Activated CD8-positive, alpha-beta memory T cell treated with anti-CD3 and anti-CD28 coated beads, Interleukin-2, amount 50 U/mL, for 24 hours (primary cell): ENCODE data around the gene UNC45A.
"Not testable (repeated sequence)": the region's sequence is repeated elsewhere in the genome, so short reads cannot be mapped to it uniquely, and the experiment has no call there.

Source experiments
- DNase-seq: peaks from one replicate; pipeline ENCODE4 v3.0.0-alpha.2; 2020; ENCODE audit errors: extremely low read depth

The UNC45A gene

DNA sequence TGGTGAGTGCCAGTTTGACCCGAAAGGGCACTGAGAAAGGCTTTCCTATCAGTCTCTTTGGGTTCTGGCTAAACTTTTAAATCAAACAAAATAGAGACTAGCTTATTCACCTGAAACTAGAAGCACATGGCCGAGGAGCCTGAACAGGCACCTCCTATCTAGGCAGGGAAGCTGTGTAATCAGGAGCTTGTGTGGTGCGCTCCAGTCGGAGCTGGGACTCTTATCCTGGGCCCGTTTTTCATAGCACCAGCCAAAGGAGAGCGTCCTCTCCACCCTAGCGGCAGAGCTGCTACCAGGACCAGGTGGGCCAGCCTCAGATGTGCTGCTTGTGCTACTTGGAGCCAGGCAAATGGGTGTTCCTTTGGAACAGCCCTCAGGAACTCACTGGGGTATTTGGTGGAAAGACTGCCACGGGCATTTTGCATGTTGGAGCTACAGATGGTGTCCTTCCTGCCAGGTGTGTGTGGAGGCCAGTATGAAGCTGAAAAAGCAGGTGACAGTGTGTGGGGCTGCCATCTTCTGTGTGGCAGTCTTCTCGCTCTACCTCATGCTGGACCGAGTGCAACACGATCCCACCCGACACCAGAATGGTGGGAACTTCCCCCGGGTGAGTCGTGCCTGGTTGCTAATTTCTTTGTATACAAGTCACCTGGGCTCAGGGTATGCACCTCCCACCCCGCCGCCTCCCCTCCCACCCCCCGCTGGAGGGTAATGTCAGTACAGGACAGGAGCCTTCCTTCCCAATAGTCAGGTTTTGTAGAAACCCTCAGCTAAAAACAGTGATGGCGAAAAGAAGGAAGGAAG lies 31.1 kb upstream of the UNC45A start:
- no peak for DNase-seq

- DNase-seq = no peak
Measured at GRCh38 chr15:90904746-90905145, 30.3 kb upstream of the UNC45A start.

DNA sequence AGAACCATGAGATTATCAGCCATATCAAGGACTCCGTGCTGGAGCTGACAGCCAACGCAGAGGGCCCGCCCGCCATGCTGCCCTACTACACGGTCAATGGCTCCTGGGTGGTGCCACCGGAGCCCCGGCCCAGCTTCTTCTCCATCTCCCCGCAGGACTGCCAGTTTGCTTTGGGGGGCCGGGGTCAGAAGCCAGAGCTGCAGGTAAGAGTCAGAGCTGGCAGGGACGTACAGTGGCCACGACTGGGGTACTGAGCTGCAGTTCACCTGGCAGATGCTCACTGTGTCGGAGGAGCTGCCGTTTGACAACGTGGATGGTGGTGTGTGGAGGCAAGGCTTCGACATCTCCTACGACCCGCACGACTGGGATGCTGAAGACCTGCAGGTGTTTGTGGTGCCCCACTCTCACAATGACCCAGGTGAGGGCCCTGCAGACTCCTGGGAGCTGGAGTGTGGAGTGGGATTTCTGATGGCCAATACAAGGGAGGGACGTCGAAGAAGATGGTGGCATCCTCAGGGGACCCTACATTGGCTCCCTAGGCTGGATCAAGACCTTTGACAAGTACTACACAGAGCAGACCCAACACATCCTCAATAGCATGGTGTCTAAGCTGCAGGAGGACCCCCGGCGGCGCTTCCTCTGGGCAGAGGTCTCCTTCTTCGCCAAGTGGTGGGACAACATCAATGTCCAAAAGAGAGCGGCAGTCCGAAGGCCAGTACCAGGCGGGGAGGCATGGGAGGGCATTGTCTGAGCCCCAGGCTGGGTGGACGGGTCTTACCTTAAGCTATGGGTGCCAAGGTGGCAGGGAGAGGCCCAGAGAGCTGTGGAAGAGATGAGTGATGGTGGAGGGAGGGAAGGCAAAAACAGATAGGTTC lies 29.5 kb upstream of the UNC45A start:
- DNase-seq = no peak

GRCh38 chr15:90906181-90906849 lies 28.8 kb upstream of the UNC45A start:
- no peak for DNase-seq

GRCh38 chr15:90907051-90907660 lies 27.9 kb upstream of the UNC45A start:
- DNase-seq = no peak

DNA sequence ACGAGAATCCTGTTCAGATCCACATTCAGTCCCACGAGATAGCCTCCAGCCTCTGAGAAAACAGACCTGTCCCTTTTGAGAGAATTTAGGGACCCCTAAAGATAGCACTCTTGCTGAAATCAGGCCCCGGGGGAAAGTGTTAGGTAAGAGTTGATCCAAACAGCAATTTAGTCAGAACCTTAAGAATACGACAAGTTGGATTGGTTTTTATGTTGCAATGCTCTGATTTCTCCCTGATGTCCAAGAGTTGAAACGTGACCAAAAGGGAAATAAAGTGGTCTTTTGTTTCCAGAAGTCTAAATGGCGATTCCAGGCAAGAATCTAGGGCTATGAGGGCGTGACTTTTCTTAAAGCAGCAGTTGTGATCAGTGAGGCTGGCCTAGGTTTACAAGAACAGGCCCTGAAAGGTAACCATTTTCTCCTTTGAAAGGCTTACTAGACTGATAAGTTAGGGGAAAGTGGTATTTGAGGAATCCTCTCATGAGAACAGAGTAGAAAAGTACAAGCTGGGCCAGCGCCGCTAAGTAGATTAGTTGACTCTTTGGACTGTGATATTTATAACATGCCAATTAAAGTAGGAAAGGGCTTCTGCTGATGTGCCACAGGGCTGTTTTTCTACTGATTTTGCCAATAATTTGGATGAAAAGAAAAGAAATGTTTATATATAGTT lies 27.1 kb upstream of the UNC45A start:
- no peak for DNase-seq

DNA sequence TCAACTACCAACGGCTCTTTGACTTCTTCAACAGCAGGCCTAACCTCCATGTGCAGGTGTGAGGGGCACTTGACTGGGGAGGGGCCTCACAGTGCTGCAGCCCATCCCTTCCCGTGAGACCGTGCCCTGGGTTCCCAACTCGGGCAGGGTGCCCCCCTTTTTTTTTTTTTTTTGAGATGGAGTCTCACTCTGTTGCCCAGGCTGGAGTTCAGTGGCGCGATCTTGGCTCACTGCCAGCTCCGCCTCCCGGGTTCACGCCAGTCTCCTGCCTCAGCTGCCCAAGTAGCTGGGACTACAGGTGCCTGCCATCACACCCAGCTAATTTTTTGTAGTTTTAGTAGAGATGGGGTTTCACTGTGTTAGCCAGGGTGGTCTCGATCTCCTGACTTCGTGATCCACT lies 25.6 kb upstream of the UNC45A start:
- DNase-seq = not testable (repeated sequence)

DNA sequence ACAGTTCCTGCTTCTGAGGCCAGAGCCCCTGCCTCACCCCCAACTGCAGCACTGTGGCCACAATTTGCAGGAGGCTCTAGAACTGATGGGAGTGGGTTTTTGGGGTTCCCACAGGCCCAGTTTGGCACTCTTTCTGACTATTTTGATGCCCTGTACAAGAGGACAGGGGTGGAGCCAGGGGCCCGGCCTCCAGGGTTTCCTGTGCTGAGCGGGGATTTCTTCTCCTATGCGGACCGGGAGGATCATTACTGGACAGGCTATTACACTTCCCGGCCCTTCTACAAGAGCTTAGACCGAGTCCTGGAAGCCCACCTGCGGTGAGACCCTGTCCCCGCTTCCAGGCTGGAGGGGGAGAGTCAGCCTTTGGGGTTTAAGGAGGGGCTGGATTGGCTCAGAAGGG lies 25.1 kb upstream of the UNC45A start:
- no peak for DNase-seq

DNA sequence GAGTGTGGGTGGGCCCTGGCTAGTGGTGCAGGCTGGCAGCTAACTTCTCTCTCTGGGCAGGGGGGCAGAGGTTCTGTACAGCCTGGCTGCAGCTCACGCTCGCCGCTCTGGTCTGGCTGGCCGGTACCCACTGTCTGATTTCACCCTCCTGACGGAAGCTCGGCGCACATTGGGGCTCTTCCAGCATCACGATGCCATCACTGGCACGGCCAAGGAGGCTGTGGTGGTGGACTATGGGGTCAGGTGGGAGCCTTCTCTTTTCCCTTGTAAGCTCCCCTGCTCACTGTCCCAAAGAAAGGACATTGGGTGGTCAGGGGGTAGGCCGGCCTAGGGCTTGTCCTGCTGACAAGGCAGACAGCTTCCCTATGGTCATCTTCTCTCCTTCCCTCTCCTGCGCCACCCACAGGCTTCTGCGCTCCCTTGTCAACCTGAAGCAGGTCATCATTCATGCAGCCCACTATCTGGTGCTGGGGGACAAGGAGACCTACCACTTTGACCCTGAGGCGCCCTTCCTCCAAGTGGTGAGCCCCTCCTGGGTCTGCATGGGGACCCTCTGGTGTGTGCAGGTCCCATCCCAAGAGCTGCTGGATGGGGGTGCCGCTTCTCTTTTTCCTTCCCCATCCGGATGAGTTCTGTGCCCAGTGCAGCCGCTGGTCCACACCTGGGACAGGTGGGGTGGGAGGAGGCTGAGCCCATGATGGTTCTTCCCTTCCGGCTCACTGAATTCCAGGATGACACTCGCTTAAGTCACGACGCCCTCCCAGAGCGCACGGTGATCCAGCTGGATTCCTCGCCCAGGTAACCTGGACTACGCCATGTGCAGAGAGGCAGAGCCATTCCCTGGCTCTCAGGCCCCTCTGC lies 24.4 kb upstream of the UNC45A start:
- DNase-seq = no peak

- no peak for DNase-seq
Measured at GRCh38 chr15:90911302-90911623, 23.8 kb upstream of the UNC45A start.

DNA sequence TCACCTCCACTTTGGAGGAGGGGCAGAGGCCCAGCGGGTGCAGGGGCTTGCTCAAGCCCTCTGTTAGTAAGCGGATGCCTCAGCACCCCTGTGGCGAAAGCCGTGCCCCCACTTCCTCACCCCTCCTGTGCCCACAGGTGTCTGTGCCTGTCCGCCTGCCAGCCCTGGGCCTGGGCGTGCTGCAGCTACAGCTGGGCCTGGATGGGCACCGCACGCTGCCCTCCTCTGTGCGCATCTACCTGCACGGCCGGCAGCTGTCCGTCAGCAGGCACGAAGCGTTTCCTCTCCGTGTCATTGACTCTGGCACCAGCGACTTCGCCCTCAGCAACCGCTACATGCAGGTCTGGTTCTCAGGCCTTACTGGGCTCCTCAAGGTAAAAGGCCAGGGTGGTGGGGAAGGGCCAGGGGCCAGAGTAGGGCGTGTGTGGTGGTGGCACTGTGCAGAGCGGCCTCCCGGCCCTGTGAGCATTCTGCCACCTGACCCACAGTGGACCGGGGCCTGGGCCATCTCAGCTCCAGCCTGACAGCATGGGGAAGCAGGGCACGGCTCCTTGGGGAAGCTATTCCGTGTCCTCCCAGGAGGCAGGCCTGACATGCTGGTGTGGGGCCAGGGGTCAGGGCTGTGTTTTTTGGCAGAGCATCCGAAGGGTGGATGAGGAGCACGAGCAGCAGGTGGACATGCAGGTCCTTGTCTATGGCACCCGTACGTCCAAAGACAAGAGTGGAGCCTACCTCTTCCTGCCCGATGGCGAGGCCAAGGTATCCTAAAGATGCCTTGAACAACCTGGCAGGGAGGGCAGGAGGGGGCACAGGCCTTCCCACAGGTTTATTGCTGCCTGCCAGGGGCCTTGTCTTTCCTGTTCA lies 22.9 kb upstream of the UNC45A start:
- DNase-seq = no peak

DNA sequence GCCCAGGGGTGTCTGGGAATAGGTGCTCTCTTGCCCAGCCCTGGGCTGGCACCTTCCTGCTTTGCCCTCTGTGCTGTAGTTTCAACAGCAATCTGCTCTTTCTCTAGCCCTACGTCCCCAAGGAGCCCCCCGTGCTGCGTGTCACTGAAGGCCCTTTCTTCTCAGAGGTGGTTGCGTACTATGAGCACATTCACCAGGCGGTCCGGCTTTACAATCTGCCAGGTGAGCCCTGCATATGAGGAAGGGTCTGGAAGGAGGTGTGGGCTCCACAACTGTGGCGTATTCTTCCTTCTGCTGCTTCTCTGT lies 22.4 kb upstream of the UNC45A start:
- no peak for DNase-seq

DNA sequence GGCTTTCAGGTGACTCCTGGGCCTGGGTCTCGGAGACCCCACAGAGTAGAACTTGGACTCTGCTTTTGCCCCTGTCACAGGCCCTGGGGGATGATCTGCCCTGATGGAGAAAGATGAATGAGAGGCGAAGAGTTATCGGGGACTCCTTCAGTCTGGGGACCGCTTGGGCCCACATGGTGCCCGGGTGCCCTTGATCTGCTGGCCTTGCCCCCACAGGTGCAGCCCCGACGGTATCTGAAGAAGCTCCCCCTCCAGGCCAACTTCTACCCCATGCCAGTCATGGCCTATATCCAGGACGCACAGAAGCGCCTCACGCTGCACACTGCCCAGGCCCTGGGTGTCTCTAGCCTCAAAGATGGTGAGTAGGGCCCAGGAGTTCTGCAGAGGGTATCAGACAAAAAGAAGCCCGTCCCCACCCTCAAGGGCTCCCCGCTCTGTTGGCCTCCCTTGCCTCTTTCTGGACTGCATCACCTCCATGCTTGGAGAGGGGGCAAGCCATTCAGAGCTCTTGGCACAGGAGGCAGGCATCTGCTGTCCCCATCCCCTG lies 21.6 kb upstream of the UNC45A start:
- DNase-seq = no peak

- no peak for DNase-seq
Measured at GRCh38 chr15:90914305-90915080, 20.6 kb upstream of the UNC45A start.

DNA sequence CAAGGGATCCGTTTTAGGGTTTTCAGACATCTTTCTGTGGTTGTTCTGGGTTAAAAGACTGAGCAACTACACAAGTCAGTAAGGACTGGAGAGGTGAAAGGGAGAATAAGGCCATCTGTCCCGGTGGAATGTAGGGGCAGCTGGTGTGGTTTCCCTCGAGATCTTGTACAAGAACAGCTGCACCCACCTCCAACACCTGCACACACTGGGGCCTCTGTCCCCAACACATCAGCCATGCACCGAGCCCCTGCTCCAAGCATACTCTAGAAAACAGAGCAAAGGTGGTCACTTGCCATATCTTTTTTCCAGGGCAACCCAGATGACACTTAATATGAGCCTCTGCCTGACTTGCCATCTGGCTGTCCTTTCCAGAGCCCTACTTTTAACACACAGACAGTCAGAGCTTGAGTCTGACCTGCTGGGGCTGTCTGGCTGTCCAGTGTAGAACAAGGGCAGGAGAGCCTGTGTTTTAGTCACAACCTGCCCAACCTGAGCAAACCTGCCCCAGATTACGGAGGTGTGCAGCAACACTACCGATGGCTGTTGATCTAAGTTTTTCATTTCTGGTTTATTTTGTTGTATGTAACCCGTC lies 19.8 kb upstream of the UNC45A start:
- DNase-seq = no peak

DNA sequence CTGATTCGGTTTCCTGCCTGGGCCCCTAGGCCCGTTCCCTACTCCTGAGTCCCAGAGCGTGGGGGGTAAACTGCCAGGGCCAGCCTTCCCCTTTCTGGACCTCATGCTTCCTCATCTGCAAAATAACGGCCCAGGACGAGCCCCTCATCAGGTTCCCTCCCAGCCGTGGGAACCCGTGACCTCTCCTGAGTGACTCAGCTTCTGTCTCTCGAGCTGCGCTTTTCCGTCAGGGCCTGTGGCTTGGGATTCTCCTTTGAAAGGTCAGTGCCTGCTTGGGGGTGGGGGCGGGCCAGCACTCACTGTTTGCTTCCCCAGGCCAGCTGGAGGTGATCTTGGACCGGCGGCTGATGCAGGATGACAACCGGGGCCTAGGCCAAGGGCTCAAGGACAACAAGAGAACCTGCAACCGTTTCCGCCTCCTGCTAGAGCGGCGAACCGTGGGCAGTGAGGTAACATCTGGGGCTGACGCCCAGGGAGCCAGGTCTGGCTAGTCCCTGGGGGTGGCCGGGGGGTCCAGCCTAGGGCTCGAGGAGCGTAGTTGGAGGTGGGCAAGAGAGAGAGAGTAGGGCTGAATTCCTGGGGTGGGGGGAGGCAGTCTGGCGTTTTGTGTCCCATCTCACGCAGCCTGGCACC lies 19.2 kb upstream of the UNC45A start:
- no peak for DNase-seq

DNA sequence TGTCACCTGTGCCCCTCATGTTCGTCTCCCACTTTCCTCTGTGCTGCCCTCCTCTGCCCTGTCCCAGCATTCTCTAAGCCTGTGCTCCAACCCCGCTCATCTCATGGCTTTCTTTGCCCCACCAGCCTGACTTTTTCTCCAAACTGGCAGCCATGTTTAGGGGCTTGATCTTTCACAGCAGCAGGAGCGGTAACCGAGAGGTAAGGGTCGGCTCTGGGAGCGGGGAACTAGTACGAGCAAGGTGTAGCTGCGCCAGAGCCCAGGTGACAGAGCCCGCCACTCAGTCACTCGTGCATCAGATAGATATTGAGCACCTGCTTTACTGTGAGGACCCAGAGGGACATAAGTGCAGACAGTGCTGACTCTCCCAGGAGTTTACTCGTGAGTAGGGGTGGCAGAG lies 18.6 kb upstream of the UNC45A start:
- no peak for DNase-seq

GRCh38 chr15:90917569-90917968 lies 17.5 kb upstream of the UNC45A start:
- no peak for DNase-seq
